ENCODE data around the gene GART.

DNA sequence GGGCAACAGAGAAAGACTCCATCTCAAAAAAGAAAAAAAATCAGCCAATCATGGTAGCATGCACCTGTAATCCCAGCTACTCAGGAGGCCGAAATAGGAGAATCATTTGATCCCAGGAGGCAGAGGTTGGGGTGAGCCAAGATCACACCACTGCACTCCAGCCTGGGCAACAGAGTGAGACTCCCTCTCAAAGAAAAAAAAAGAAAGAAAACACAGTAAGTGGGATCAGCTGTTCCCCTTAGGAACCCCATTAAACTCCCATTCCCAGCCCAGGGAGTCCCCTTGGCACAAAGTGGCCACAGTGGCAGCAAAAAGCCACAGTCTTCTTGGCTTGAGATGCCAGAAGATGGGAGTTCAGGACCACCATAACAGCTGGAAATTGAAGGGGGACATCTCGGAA lies 71.2 kb downstream of the GART start:
- TF ChIP-seq POLR2A (IDR thresholded peaks at IDR 0.05; ENCODE audit: low read depth, low read length) (no peak), POLR2AphosphoS5 (IDR thresholded peaks at IDR 0.05; ENCODE audit: low read depth, low read length) (no peak), TAF1 (IDR thresholded peaks at IDR 0.05; ENCODE audit: borderline replicate concordance, low read depth, low read length) (no peak)
